K562 (cell line): ENCODE results near the gene SOX15. TPM values are rescaled to one million over a fixed set of nuclear protein-coding genes. Genes with fewer than 3 reads are reported as not detected.

Experiments used
- CBFB ChIP-seq: sonication (generic); formaldehyde crosslinking; IDR thresholded peaks from 2 replicates; pipeline ENCODE4 v1.4.0; 2020; ENCODE audit warnings: mild to moderate bottlenecking, missing genetic modification reagents
- HNRNPUL1 ChIP-seq: fragments of 200-400 bp; formaldehyde crosslinking; IDR thresholded peaks from 2 replicates; pipeline ENCODE4 v1.6.1; 2017; ENCODE audit warnings: low read length
- KLF10 ChIP-seq: fragments of 250-450 bp; sonication (Bioruptor Pico); IDR thresholded peaks from 2 replicates; pipeline ENCODE4 v1.6.1; 2021; ENCODE audit warnings: matching md5 sums
- POLR2B ChIP-seq: fragments of 450-650 bp; IDR thresholded peaks from 2 replicates; pipeline ENCODE4 v1.6.1; 2018; ENCODE audit warnings: low read depth; ENCODE audit not compliant: partially characterized antibody
- SRSF1 ChIP-seq: fragments of 200-400 bp; formaldehyde crosslinking; IDR thresholded peaks from 2 replicates; pipeline ENCODE4 v1.6.1; 2017; ENCODE audit warnings: mild to moderate bottlenecking, low read depth, low read length, moderate library complexity
- ZNF23 ChIP-seq: fragments of 250-450 bp; sonication (Bioruptor Pico); IDR thresholded peaks from 2 replicates; pipeline ENCODE4 v1.4.0; 2020; ENCODE audit warnings: mild to moderate bottlenecking
- ZNF232 ChIP-seq: sonication (generic); formaldehyde crosslinking; IDR thresholded peaks from 2 replicates; pipeline ENCODE4 v1.8.0; 2022; ENCODE audit warnings: mild to moderate bottlenecking, missing genetic modification reagents
- ZNF445 ChIP-seq: fragments of 250-450 bp; sonication (Bioruptor Pico); IDR thresholded peaks from 2 replicates; pipeline ENCODE4 v1.4.0; 2020; ENCODE audit warnings: low read depth, mild to moderate bottlenecking, moderate library complexity
- ZNF583 ChIP-seq: fragments of 250-450 bp; sonication (Bioruptor Pico); IDR thresholded peaks from 2 replicates; pipeline ENCODE4 v1.4.0; 2020
- polyA plus RNA-seq, 8 experiments: library from polyadenylated mRNA; depleted of rRNA in 4 of 8; stranded (reverse) in 5 of 8; unstranded in 3 of 8; fragments of >200 nt; fragmentation: Nextera tagmentation in 2 of 8; fragmentation: Illumina TruSeq in 1 of 8; extraction: Ambion mirVana in 2 of 8; extraction: Trizol in 1 of 8; gene quantifications; 2 replicates each; pipeline versions ENCODE4 v1.2.1 to v1.2.3, GENCODE V29; 2011 to 2014; ENCODE audit warnings: inconsistent platforms in 1 of 8, missing spikeins in 1 of 8
- total RNA-seq, 7 experiments: library from RNA; depleted of rRNA in 6 of 7; stranded (reverse); fragments of >200 nt in 6 of 7; fragmentation: Illumina TruSeq in 2 of 7; extraction: Trizol in 2 of 7; gene quantifications; 2 replicates each; pipeline versions ENCODE4 v1.2.1 to v1.2.3, GENCODE V29; 2011 to 2021; ENCODE audit warnings: low replicate concordance in 1 of 7
- TF ChIP-seq, protein P1 (sequence below): fragments of 450-650 bp; IDR thresholded peaks from 2 replicates; pipeline ENCODE4 v1.6.1; 2016; ENCODE audit warnings: low read depth
- TF ChIP-seq, protein P2 (sequence below), 2 experiments: fragments of 450-650 bp; IDR thresholded peaks; 2 replicates each; pipeline ENCODE4 v1.6.1; 2018; ENCODE audit warnings: mild to moderate bottlenecking in 2 of 2, low read depth in 1 of 2; ENCODE audit not compliant: partially characterized antibody in 2 of 2
- TF ChIP-seq, protein P3 (sequence below), 2 experiments: fragments of 250-450 bp in 1 of 2; fragments of 450-650 bp in 1 of 2; sonication (Bioruptor Pico) in 1 of 2; IDR thresholded peaks; 2 replicates each; pipeline versions ENCODE4 v1.6.1 to v1.8.0; 2016 to 2021; ENCODE audit warnings: mild to moderate bottlenecking in 2 of 2, moderate library complexity in 2 of 2, missing compliant biosample characterization in 1 of 2, missing genetic modification characterization in 1 of 2
- TF ChIP-seq, protein P4 (sequence below), 2 experiments: IDR thresholded peaks; 2 replicates each; pipeline ENCODE4 v1.6.1; 2011; ENCODE audit warnings: borderline replicate concordance in 1 of 2, control low read depth in 1 of 2, low read depth in 1 of 2, low read length in 1 of 2, mild to moderate bottlenecking in 1 of 2, mixed read lengths in 1 of 2, moderate library complexity in 1 of 2; ENCODE audit not compliant: insufficient read depth in 1 of 2, insufficient read length in 1 of 2, poor library complexity in 1 of 2, severe bottlenecking in 1 of 2; ENCODE audit errors: extremely low read depth in 1 of 2

SOX15 gene
- total and polyA plus RNA-seq, 9 of the 15 experiments (the other 6 are each of a cell fraction or from before 2014, with no cell fraction given): 0.07 to 0.33 (median 0.19) TPM; not detected in 5

DNA sequence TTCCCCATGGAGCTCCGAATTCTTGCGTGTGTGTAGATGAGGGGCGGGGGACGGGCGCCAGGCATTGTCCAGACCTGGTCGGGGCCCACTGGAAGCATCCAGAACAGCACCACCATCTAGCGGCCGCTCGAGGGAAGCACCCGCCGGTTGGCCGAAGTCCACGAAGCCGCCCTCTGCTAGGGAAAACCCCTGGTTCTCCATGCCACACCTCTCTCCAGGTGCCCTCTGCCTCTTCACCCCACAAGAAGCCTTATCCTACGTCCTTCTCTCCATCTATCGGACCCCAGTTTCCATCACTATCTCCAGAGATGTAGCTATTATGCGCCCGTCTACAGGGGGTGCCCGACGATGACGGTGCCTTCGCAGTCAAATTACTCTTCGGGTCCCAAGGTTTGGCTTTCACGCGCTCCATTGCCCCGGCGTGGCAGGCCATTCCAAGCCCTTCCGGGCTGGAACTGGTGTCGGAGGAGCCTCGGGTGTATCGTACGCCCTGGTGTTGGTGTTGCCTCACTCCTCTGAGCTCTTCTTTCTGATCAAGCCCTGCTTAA, 28.8 kb downstream of the SOX15 start (continued):
- TF ChIP-seq, protein P1, sequence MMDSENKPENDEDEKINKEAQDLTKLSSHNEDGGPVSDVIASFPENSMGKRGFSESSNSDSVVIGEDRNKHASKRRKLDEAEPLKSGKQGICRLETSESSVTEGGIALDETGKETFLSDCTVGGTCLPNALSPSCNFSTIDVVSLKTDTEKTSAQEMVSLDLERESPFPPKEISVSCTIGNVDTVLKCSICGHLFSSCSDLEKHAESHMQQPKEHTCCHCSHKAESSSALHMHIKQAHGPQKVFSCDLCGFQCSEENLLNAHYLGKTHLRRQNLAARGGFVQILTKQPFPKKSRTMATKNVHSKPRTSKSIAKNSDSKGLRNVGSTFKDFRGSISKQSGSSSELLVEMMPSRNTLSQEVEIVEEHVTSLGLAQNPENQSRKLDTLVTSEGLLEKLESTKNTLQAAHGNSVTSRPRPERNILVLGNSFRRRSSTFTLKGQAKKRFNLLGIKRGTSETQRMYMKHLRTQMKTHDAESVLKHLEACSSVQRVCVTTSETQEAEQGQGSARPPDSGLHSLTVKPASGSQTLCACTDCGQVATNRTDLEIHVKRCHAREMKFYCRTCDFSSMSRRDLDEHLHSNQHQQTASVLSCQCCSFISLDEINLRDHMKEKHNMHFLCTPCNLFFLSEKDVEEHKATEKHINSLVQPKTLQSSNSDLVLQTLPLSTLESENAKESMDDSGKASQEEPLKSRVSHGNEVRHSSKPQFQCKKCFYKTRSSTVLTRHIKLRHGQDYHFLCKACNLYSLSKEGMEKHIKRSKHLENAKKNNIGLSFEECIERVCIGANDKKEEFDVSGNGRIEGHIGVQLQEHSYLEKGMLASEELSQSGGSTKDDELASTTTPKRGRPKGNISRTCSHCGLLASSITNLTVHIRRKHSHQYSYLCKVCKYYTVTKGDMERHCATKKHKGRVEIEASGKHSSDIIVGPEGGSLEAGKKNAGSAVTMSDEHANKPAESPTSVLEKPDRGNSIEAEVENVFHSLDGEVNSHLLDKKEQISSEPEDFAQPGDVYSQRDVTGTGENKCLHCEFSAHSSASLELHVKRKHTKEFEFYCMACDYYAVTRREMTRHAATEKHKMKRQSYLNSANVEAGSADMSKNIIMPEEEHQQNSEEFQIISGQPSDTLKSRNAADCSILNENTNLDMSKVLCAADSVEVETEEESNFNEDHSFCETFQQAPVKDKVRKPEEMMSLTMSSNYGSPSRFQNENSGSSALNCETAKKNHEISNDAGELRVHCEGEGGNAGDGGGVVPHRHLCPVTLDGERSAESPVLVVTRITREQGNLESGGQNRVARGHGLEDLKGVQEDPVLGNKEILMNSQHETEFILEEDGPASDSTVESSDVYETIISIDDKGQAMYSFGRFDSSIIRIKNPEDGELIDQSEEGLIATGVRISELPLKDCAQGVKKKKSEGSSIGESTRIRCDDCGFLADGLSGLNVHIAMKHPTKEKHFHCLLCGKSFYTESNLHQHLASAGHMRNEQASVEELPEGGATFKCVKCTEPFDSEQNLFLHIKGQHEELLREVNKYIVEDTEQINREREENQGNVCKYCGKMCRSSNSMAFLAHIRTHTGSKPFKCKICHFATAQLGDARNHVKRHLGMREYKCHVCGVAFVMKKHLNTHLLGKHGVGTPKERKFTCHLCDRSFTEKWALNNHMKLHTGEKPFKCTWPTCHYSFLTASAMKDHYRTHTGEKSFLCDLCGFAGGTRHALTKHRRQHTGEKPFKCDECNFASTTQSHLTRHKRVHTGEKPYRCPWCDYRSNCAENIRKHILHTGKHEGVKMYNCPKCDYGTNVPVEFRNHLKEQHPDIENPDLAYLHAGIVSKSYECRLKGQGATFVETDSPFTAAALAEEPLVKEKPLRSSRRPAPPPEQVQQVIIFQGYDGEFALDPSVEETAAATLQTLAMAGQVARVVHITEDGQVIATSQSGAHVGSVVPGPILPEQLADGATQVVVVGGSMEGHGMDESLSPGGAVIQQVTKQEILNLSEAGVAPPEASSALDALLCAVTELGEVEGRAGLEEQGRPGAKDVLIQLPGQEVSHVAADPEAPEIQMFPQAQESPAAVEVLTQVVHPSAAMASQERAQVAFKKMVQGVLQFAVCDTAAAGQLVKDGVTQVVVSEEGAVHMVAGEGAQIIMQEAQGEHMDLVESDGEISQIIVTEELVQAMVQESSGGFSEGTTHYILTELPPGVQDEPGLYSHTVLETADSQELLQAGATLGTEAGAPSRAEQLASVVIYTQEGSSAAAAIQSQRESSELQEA: no peak
- TF ChIP-seq ZNF445 (CRISPR knock-in tag) (no peak), ZNF583 (CRISPR knock-in tag) (no peak), SRSF1 (no peak), ZNF232 (no peak), KLF10 (CRISPR knock-in tag) (no peak), POLR2B (no peak), CBFB (no peak), HNRNPUL1 (no peak), ZNF23 (CRISPR knock-in tag) (no peak)
- TF ChIP-seq, protein P2, sequence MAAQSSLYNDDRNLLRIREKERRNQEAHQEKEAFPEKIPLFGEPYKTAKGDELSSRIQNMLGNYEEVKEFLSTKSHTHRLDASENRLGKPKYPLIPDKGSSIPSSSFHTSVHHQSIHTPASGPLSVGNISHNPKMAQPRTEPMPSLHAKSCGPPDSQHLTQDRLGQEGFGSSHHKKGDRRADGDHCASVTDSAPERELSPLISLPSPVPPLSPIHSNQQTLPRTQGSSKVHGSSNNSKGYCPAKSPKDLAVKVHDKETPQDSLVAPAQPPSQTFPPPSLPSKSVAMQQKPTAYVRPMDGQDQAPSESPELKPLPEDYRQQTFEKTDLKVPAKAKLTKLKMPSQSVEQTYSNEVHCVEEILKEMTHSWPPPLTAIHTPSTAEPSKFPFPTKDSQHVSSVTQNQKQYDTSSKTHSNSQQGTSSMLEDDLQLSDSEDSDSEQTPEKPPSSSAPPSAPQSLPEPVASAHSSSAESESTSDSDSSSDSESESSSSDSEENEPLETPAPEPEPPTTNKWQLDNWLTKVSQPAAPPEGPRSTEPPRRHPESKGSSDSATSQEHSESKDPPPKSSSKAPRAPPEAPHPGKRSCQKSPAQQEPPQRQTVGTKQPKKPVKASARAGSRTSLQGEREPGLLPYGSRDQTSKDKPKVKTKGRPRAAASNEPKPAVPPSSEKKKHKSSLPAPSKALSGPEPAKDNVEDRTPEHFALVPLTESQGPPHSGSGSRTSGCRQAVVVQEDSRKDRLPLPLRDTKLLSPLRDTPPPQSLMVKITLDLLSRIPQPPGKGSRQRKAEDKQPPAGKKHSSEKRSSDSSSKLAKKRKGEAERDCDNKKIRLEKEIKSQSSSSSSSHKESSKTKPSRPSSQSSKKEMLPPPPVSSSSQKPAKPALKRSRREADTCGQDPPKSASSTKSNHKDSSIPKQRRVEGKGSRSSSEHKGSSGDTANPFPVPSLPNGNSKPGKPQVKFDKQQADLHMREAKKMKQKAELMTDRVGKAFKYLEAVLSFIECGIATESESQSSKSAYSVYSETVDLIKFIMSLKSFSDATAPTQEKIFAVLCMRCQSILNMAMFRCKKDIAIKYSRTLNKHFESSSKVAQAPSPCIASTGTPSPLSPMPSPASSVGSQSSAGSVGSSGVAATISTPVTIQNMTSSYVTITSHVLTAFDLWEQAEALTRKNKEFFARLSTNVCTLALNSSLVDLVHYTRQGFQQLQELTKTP (IDR thresholded peaks at IDR 0.05; ENCODE audit: low read depth in 1 of 2, partially characterized antibody in 2 of 2): no peak
- TF ChIP-seq, protein P3, sequence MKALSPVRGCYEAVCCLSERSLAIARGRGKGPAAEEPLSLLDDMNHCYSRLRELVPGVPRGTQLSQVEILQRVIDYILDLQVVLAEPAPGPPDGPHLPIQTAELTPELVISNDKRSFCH (CRISPR knock-in tag; IDR thresholded peaks at IDR 0.05): no peak
- TF ChIP-seq, protein P3 (tag; IDR thresholded peaks at IDR 0.05): no peak
- TF ChIP-seq, protein P4, sequence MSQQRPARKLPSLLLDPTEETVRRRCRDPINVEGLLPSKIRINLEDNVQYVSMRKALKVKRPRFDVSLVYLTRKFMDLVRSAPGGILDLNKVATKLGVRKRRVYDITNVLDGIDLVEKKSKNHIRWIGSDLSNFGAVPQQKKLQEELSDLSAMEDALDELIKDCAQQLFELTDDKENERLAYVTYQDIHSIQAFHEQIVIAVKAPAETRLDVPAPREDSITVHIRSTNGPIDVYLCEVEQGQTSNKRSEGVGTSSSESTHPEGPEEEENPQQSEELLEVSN (IDR thresholded peaks at IDR 0.05; ENCODE audit: borderline replicate concordance in 1 of 2, extremely low read depth in 1 of 2, insufficient read depth in 1 of 2, insufficient read length in 1 of 2, low read depth in 1 of 2, low read length in 1 of 2, poor library complexity in 1 of 2, severe bottlenecking in 1 of 2): peak in 1 of 2 experiments; percentile 35
